Anterior cingulate cortex (tissue), 58 donors: ENCODE measurements around the gene ALDH3A2.
A peak's percentile ranks its signal among the peaks of the same experiment; 100 is the strongest.

Experiments used
- DNase-seq, 58 donors: peaks; one replicate each; lab custom pipeline; 2025; lab: John Stamatoyannopoulos, UW

Gene ALDH3A2

DNA sequence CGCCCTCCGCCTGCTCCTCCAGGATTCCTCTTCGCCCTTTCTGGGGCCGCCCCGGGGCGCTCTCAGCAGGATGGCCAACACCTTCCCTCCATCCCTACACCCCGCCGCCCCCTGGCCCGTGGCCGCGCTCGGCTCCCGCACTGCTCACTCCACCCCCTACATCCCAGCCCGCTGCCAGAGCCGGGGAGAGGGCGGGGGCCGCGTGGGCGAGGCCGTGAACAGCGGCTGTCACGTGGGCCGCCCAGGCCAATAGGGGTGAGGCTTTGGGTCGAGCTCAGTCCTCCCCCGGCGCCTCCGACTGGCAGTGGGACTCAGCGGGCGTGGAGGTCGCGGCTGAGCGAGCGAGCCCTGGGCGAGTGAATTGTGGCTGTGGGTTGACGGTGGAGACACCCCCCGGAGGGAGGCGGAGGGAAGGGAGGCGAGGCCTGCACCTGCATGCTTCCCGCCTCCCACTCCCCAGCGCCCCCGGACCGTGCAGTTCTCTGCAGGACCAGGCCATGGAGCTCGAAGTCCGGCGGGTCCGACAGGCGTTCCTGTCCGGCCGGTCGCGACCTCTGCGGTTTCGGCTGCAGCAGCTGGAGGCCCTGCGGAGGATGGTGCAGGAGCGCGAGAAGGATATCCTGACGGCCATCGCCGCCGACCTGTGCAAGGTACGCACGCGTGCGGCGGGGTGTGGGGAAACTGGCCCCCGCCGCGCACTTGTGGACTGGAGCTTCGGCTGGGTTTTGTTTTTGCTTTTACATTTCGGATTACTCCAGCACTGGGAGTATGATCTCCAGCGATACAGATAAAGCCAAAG, at the start of gene ALDH3A2:
ALDH3A2 (plus strand) TSS at position 277 of the 799 bp plus-strand sequence; CDS start at position 498, 221 bp downstream.
- peak; percentile 75 to 99 (median 97) for DNase-seq

DNA sequence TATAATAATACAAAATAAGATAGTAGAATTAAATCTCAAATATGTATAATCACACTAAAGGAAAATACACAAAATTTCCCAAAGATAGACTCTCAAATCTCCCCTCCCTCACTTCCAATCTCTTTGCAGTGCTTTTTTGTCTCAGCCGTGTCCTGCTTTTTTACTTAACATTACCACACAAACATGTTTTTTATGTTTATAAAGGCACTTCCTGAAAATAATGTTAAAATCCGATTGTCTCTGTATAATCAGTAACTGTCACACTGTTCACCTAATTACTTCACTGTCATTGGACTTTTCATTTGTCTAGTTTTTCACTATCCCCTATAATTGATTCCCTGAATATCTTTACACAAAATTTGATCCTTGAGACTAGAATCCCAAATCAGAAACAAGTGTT, 38.2 kb upstream of the ALDH3A2 start:
- DNase-seq, result no peak

DNA sequence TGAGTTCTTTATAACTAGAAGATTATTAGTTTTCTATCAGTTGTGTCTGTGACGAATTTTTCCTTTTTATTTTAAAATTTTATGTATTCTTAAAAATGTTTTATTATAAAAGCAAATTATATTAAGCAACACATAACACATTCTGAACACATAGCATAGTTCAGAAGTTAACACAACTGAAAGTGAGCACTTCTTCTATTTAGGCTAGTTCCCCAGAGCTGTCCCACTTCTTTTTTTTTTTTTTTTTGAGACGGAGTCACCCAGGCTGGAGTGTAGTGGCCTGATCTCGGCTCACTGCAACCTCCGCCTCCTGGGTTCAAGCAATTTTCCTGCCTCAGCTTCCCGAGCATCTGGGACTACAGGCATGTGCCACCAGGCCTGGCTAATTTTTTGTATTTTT, 37.7 kb upstream of the ALDH3A2 start:
- no peak for DNase-seq

DNA sequence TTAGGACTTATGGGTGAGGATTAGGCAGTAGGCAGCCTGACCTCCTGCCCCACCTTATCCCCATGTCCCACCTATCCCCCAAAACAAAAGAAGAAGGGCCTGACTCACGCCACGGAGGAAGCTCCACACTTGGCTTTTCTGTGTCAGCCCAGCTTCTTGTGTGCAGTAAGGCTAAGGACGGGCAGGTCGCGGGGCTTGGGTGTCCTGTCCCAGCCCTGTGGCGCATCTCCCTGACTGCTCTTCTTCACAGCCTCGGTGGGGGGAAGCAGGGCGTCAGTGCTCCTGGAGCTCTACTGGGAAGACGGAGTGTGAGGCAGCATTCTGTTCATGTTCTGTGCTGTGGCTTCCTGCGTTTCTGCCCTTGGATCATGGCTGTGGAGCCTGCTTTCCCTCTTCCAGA, 34.6 kb upstream of the ALDH3A2 start:
- no peak for DNase-seq

DNA sequence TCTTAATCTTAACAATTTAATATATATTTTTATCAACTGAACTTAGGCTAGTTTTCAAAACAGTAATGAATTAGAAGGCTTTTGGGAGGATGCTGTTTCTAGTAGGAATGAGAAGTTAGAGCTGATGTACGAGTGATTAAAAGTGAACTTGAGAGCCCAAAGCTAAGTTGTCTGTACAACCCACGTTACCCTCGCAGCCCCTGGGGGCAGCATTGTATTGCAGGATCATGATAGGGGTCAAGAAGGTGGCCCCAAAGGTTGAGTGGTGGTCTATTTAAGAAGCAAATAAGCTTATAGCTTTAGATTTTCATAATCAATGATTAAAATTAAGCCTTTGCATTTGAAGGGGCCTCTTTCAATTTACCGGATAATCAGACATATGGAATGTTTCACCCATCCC, 33.7 kb upstream of the ALDH3A2 start:
- no peak for DNase-seq

DNA sequence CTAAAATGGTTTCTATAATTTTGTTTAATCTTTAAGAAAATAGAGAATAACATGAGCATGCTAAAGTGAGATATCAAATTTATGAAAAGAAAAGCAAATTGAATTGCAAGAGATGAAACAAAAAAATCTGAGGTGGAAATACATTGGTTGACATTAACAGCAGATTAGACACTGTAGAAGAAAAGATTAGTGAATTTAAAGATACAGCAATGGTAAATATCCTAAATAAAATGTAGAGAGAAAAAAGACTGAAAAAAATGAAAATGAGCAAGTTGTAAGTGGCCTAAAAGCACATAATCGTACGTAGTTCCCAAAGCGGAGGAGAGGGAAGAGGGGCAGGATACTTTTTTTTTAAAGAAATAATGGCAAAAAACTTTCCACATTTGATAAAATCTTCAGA, 30.5 kb upstream of the ALDH3A2 start:
- DNase-seq, result no peak

DNA sequence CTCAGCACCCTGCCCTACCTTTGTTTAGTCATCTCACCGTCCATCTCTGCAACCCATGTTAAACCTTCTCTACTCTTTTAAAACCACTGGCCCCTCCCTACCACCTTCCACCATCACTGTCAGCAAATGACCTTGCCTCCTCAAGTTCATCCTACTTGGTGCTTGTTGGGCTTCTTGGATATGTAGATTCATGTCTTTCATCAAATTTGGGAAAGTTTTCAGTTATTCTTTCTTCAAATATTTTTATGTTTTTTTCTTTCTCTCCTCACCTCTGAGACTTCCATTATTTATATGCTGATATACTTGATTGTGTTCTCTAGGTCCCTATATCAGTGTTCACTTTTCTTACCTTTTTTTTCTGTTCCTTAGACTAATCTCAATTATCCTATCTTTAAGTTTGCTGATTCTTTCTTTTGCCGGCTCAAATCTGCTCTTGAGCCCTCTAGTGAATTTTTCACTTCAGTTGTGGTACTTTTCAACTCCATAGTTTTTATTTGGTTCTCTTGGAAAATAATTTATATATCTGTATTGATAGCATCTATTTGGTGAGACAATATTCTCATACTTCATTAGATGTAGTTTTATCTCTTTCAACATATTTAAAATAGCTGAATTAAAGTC, 28.7 kb upstream of the ALDH3A2 start:
- DNase-seq, result no peak

DNA sequence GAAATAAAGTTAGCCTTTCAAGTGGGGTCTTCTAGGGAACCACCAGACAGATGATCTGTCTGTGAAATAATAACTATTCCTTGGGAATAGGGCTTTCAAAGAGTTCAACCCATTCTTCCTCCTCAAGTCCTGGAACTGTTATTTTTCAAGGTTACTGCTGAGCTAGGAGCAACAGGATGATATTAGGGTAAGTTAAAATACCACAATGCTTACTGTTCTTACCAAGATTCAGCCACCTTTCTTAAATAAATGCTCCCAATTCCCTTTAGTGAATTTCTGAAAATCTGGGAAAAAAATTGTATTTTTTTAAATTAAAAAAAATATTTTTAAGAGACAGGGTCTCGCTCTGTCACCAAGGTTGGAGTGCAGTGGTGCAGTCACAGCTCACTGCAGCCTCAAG, 26.9 kb upstream of the ALDH3A2 start:
- no peak for DNase-seq

DNA sequence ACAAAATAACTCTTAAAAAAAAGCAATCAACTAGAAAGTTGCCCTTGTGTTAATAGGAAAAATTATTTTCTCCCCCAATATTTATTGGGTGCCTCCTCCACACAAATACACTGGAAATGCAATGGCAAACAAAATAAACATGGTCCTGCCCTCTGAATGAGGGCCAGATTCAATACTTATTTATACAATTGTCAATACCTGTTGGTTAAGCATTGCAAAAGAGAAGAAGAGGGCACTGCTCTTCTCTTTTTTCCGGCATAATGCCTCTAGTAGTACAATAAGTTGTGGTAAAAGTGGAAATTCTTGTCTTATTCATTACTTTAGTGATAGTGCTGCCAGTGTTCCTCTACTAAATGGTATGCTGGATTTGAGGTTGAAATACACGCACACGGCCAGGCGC, 22.5 kb upstream of the ALDH3A2 start:
- DNase-seq, result no peak

DNA sequence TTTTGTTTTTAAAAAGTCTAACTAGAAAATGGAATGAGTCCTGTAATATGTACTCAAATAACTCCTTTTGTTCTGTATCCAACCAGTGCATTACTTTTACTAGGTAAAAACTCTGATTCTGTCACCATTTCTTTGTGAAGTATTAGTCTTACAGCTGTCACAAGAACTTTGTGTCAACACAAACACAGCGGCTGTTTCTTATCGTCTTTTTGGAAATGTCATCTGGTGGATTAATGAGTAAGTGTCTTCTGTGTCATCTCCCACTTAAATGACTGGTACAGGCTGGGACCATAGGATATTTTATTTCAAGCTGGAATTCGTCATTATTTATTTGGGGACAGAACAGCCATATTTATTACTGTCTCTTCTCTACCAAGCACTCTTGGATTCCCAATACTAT, 19.1 kb upstream of the ALDH3A2 start:
- no peak for DNase-seq

DNA sequence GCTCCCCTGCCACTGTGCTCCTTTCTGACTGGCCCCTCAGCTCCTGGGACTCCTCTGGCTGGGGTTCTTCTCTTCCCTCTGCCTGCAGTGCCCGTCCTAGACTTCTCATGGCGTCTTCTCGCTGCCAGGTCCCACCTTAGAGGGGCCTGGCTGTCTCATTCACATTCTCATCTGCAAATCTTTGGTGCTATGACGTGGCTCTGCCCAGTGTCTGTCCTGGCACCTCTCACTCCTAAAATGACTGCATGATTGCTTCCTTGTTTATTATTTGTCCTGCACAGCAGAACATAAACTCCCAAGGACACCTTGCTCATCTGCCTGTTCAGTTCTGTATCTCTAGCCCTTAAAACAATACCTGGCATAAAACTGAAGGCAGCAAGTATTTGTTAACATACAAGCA, 18.5 kb upstream of the ALDH3A2 start:
- no peak for DNase-seq

DNA sequence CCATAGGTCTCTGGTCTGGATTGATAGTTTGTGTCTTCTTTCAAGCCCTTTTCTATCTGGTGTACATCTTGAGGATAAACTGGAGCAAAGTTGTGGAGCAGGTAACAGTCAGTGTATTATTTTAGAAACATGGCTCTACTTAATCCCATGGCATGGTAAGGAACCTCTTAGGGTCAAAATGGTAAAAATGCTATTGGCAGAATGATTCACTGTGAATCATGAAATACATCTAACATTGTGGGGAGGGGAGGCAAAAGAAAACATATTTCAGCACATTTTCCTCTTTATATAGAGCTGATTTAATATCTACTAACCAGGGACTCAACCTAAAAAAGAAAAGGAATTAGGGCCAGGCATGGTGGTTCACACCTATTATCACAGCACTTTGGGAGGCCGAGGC, 17.9 kb upstream of the ALDH3A2 start:
- DNase-seq, result no peak

DNA sequence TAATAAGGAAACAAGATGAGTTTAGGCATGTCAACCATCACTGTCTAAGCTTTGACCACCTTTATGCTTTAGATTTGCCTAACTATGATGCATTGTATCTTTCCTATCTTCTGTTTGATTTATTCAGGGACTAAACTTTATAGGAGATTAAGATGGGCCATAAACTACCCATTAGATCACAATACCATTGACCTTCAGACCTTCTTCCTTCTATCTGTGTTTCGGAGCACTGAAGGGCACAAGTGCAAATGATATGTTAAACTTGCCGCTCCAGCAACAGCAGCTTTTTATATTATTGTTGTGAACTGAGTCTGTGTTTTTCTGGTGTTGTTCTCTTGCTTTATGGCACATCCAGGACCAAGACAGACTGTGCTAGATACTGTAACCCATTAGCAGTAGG, 16.6 kb upstream of the ALDH3A2 start:
- DNase-seq, result no peak

DNA sequence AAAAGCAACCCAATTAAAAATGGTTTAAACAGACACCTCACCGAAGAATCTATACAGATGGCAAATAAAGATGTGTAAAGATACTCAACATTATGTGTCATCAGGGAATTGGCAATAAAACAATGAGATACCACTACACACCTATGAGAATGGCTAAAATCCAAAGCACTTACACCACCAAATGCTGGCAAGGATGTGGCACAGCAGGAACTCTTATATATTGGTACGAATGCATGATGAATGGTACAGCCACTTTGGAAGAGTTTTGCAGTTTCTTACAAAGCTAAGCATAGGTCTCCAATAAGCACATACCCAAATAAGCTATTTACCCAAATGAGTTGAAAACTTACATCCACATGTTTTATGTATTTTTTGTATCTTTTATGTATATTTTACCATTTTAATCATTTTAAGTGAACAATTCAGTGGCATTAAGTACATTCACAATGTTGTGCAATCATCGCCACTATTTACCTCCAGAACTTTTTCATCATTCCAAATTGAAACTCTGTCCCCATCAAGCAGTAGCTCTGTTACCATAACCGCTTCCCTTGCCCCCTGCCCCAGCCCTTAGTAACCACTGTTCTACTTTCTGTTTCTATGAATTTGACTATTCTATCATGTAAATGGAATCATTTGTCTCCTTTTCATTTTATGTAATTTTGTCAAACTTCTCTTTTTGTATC, 6.7 kb upstream of the ALDH3A2 start:
- no peak for DNase-seq

DNA sequence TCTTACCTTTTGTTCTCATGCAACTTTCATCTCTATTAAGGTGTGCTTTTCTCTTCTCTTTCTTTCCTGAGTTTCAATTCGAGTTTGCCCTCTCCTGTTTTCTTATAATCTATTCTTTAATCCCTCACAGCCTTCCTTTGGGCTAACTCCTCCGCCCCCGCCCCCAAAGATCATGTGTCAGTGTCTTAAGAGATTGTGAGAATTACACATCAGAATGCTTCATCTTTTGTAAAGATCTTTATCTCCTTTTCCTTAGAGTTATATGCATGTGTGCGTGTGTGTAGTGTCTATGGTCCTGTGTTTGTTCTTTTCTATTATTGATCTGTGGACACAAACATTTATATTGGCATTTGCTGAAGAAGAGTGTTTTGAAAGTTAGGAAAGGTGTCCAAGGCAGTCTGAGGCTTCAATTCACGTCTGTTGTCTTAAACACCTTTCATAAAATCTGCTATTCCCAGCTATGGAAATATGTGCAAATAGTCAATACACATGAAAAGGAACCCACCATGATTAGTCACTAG, 6.1 kb upstream of the ALDH3A2 start:
- DNase-seq, result no peak

DNA sequence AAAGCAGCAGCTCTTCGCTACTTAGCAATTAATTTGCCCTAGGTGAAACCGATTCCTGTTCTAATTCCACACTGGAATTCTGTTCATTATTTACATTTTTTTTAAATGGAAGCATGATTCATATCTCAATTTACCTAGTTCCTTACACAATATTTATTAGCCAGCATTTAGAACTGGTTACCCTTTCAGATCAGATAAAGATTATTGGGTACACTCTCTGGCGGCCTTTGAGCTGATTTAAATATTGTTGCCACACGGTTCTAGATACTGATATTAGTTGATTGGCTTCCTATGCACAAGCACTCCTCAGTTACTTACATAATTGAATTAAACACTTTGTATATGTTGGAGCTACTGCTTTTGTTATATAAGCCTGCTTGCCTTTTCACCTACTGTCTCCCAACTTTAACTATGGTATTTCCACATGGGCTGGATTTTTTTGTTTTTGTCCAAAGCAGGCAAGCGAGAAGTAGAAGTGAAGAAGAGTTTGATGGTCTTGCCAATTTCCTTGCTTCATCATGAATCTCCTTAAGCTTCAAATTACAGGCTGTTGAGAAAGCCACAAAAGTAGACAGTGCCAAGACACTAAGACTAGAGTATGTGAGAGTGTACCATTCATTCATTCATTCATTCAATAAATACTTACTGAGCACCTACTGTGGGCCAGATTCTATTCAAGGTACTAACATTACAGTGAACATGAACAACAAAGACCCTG, 3.9 kb upstream of the ALDH3A2 start:
- DNase-seq, result no peak

DNA sequence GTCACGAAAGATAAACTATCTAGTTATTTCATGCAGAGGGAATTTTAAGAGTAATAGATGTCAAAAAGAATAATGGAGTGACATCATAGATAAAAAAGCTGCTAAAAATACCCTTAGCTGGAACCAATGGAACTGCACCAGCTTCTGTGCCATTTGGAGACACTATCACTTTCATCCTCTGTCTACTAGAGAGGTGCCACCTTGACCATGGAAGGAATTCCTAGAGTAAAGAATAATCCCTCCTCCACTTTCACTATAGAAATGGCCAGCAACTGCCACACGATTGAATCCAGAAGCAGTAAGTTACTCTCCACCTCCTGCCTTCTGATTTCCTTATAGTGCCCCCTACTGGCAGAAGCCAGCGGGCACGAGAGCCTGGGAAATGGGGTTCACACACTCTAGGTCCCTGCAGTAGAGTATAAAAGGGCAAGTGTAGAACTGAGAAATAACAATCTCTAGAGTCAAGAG, 2.8 kb upstream of the ALDH3A2 start:
- DNase-seq, result peak in 39 of 58 donors; percentile 1 to 53 (median 23)

DNA sequence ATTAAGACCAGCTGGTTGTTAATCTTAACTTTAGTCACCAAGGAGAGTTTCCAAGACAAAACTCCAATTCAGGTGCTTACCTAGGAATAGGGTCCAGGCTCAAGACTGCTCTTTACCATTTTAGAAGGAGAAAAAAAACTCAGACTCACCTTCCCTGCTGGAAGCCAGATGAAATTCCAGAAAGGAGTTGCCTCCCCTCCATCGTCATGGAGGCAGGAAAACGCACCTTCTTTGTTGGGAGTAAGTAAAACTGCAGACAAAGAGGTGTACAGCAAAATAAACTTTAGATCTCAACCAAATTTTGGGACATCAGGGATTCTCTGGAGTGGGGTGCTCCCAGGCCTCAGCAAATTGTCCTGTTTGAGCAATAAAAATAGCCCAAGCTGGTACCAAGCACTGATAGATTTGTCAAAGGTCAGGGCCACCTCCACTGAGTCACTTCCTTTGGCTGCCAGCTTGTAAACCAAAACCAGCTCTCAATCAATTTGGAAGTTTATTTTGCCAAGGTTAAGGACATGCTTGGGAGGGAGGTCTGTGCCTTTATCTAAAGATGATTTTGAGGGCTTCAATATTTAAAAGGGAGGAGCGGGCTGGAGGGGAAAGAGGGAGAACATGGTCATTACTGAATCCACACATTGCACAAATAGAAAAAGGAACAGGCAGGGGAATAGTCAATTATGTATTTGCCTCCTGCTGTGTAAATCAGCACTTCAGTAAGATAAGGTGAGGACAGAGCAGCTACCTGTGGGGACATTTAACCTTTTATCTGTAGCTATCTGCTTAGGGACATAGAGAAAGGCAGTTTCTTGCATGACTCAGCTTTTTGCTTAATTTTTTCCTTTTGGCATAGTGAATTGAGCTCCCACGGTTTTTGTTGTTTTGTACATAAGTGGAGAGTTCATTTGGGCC, 1.5 kb upstream of the ALDH3A2 start:
- no peak for DNase-seq

DNA sequence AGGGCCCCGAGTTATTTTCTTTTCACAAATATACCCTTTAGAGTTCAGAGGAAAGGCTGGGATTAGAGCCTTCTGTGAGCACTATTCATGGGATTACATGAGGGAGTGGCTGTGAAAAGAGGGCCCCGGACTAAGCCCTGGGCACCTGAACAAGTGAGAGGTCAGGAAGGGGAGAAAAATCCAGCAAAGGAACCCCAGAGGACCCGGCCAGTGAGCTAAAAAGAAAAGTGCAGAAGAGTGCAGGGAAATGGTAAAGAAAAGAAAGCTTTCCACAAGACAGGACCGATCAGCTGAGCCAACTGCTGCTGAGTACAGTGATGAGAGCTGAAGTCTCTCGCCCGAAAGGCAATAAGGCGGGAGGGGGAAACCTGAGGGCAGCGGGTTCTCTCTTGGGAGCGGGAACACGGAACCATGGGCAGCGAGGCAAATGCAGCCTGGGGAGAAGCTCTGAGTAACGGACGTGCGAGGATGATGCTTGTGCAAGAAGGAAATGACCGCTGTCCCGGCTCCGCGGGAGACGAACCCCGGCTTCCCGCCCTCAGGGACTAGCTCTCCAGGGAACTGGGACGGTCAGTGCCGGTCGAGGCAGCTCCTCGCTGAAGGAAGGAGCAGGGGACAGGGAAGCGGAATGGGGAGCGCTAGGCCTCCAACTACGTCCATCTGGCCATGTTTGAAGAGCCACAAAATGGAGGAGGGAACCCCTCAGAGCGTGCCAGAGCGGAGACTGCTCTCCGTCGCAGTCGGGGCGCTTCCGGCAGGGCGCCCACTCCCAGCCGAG, 665 bp upstream of the ALDH3A2 start:
- DNase-seq, result peak in 54 of 58 donors; percentile 33 to 90 (median 73)
